DND-41 (cell line): ENCODE data around the gene PCDHA4.

ENCODE experiments used
- ATAC-seq: fragments of 200-7000 bp; cut with Tn5 transposase; 3 replicates; pipeline ENCODE4 v1.9.1; 2021; ENCODE audit warnings: low read depth; ENCODE audit not compliant: insufficient read depth
- DNase-seq: peaks from one replicate; pipeline ENCODE4 v3.0.0-alpha.2; 2020
- H2AFZ ChIP-seq: 2 replicates; pipeline ENCODE4 v1.6.0; 2012; ENCODE audit warnings: low read depth, low read length
- H3K27ac ChIP-seq: 2 replicates; pipeline ENCODE4 v1.5.1; 2012; ENCODE audit warnings: low read length, inconsistent platforms
- H3K27me3 ChIP-seq: fragments of 200-600 bp; sonication (generic); 2 replicates; pipeline ENCODE4 v1.6.0; 2012; ENCODE audit warnings: low read length, mild to moderate bottlenecking, inconsistent platforms; ENCODE audit not compliant: insufficient read depth, poor library complexity
- H3K36me3 ChIP-seq: 2 replicates; pipeline ENCODE4 v1.5.1; 2012; ENCODE audit warnings: low read length, inconsistent platforms; ENCODE audit not compliant: insufficient read depth
- H3K4me1 ChIP-seq: 2 replicates; pipeline ENCODE4 v1.5.1; 2012; ENCODE audit warnings: mild to moderate bottlenecking, low read length; ENCODE audit not compliant: insufficient read depth
- H3K4me2 ChIP-seq: 2 replicates; pipeline ENCODE4 v1.6.0; 2012; ENCODE audit warnings: mild to moderate bottlenecking, moderate library complexity, low read length, inconsistent platforms; ENCODE audit not compliant: insufficient read depth
- H3K4me3 ChIP-seq, 2 experiments: fragments of 200-600 bp in 1 of 2; shearing (Covaris generic) in 1 of 2; 2 replicates each; pipeline ENCODE4 v1.5.1; 2012 to 2016; ENCODE audit warnings: inconsistent platforms in 2 of 2, low read length in 2 of 2, mild to moderate bottlenecking in 2 of 2, low read depth in 1 of 2, moderate library complexity in 1 of 2
- H3K79me2 ChIP-seq: 2 replicates; pipeline ENCODE4 v1.6.0; 2012; ENCODE audit warnings: low read length, inconsistent platforms; ENCODE audit not compliant: insufficient read depth
- H3K9ac ChIP-seq: 2 replicates; pipeline ENCODE4 v1.6.0; 2012; ENCODE audit warnings: low read depth, mild to moderate bottlenecking, inconsistent platforms, low read length, moderate library complexity
- H3K9me3 ChIP-seq: 2 replicates; pipeline ENCODE4 v1.5.1; 2012; ENCODE audit warnings: low read length, moderate library complexity, mild to moderate bottlenecking, inconsistent platforms; ENCODE audit not compliant: insufficient read depth, severe bottlenecking
- H4K20me1 ChIP-seq: 2 replicates; pipeline ENCODE4 v1.6.0; 2012; ENCODE audit warnings: low read length; ENCODE audit not compliant: insufficient read depth
- CTCF ChIP-seq: IDR thresholded peaks from 2 replicates; pipeline ENCODE4 v1.5.1; 2012; ENCODE audit warnings: borderline replicate concordance, low read length, moderate library complexity, mild to moderate bottlenecking; ENCODE audit not compliant: poor library complexity, severe bottlenecking; ENCODE audit errors: extremely low read depth
- EZH2 ChIP-seq: IDR thresholded peaks from 3 replicates; pipeline ENCODE4 v1.6.1; 2012; ENCODE audit warnings: borderline replicate concordance, low read depth, mild to moderate bottlenecking, moderate library complexity, low read length, inconsistent platforms; ENCODE audit not compliant: severe bottlenecking

Gene PCDHA4

GRCh38 chr5:140862441-140863295, 55.8 kb downstream of the PCDHA4 start:
- no peaks in the 10 kb centered on the region for H3K79me2 ChIP-seq
- H2AFZ ChIP-seq: no peak overlapping the region
- no peak overlapping the region for H3K9ac ChIP-seq
- no peaks in the 10 kb centered on the region for H3K36me3 ChIP-seq
- no peaks in the 10 kb centered on the region for H4K20me1 ChIP-seq
- H3K27ac ChIP-seq: no peak overlapping the region
- DNase-seq: no peak
- H3K4me2 ChIP-seq: no peak overlapping the region
- no peak for TF ChIP-seq EZH2
- no peak for TF ChIP-seq CTCF
- H3K9me3 ChIP-seq: no peaks in the 10 kb centered on the region
- H3K4me1 ChIP-seq: no peaks in the 10 kb centered on the region
- peaks cover 3% of the 10 kb centered on the region for H3K27me3 ChIP-seq
- H3K4me3 ChIP-seq: no peak overlapping the region
- ATAC-seq: no peak
